NCI-H446 treated with DMSO at 0.1 percent for 48 hours (cell line): ENCODE results near the gene ANKRD10.

Experiments used
- DNase-seq: peaks from one replicate; lab custom pipeline; 2025; lab: John Stamatoyannopoulos, UW

ANKRD10 gene

GRCh38 chr13:110944968-110945927 lies 30.4 kb upstream of the ANKRD10 start:
- DNase-seq, result no peak

DNA sequence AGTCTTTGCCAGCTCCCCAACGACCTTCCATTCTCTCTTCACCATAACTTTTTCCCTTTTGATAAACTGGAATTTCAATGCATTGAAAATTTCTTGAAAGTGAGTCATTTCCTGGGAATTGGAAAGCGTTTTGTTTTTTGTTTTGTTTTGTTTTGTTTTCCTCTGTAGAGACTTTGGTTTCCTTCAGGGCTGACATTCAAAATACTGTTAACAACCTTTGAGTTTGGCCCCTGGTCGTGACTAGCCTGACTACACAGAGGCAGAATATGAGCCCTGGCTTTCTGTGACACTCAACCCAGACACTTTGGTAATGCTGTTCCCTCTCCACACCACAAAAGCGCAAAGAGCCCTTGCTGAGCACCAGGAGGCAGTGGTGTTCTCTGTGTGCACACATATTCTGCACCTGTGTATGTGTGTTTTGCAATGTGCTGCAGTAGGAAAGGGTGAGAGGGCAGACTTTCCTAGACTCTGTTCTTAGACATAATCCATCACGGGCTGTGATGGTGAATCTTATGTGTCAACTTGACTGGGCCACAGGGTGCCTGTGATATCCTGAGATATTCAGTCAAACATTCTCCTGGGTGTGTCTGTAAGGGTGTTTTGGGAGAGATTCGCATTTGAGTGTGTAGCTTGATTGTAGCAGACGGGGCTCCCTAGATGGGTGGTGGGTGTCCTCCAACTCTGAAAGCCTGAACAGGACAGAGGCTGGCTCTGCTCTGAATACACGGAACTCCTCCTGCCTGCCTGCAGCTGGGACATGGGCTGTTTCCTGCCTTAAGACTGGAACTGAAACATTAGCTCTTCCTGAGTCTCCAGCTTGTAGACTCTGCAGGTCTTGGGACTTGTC lies 29.5 kb upstream of the ANKRD10 start:
- no peak for DNase-seq

DNA sequence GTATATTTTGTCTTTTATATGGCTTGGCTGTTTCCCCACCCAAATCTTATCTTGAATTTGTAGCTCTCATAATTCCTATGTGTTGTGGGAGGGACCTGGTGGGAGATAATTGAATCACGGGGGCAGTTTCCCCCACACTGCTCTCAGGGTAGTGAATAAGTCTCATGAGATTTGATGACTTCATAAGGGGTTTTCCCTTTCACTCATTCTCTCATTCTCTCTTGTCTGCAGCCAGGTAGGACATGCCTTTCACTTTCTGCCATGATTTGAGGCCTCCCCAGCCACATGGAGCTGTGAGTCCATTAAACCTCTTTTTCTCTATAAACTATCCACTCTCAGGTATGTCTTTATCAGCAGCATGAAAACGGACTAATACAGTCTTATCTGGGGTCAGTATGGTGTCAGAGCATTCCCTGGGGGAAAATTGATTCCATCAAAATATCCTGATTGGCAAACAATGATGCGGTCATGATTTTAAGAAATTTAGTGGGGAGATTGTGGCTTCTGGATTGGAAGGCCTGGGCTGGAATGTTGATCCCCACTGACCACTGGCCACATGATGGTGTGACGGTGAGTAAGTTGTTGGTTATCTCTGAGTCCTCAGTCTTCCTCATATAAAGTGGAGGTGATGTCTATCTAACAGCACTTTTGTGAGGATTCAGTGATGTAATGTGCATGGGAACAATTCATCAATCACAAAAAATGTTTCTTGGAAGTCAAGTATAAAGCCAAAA lies 27.5 kb upstream of the ANKRD10 start:
- DNase-seq, result no peak

DNA sequence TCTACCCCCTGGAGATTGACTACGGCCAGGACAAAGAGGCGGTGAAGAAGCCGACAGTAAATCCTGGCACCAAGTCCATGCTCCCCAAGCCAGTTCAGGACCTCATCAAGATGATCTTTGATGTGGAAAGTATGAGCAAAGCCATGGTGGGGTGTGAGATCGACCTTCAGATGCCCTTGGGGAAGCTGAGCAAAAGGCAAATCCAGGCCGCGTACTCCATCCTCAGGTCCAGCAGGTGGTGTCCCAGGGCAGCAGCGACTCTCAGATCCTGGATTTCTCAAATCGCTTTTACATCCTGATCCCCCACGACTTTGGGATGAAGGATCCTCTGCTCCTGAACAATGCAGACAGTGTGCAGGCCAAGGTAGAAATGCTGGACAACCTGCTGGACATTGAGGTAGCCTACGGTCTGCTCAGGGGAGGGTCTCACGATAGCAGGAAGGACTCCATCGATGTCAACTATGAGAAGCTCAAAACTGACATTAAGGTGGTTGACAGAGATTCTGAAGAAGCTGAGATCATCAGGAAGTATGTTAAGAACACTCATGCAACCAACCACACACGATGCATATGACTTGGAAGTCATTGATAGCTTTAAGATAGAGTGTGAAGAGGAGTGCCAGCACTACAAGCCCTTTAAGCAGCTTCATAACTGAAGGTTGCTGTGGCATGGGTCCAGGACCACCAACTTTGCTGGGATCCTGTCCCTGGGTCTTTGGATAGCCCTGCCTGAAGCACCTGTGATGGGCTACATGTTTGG lies 24.0 kb upstream of the ANKRD10 start:
- DNase-seq, result no peak

DNA sequence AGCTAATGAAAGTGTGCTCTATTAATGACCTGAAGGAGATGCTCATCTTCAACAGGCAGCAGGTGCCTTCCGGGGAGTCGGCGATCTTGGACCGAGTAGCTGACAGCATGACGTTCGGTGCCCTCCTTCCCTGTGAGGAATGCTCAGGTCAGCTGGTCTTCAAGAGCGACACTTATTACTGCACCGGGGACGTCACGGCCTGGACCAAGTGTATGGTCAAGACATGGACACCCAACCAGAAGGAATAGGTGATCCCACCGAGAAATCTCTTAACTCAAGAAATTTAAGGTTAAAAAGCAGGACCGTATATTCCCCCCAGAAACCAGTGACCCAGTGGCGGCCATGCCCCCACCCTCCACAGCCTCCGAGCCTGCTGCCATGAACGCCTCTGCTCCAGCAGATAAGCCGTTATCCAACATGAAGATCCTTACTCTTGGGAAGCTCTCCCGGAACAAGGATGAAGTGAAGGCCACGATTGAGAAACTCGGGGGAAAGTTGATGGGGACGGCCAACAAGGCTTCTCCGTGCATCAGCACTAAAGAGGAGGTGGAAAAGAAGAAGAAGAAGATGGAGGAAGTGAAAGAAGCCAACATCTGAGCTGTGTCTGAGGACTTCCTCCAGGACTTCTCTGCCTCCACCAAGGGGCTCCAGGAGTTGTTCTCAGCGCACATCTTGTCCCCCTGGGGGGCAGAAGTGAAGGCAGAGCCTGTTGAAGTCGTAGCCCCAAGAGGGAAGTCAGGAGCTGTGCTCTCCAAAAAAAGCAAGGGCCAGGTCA lies 22.8 kb upstream of the ANKRD10 start:
- no peak for DNase-seq

GRCh38 chr13:110936519-110936918 lies 21.6 kb upstream of the ANKRD10 start:
- DNase-seq, result no peak

- DNase-seq, result no peak
These were observed 17.7 kb upstream of the ANKRD10 start for GRCh38 chr13:110932588-110932987.

DNA sequence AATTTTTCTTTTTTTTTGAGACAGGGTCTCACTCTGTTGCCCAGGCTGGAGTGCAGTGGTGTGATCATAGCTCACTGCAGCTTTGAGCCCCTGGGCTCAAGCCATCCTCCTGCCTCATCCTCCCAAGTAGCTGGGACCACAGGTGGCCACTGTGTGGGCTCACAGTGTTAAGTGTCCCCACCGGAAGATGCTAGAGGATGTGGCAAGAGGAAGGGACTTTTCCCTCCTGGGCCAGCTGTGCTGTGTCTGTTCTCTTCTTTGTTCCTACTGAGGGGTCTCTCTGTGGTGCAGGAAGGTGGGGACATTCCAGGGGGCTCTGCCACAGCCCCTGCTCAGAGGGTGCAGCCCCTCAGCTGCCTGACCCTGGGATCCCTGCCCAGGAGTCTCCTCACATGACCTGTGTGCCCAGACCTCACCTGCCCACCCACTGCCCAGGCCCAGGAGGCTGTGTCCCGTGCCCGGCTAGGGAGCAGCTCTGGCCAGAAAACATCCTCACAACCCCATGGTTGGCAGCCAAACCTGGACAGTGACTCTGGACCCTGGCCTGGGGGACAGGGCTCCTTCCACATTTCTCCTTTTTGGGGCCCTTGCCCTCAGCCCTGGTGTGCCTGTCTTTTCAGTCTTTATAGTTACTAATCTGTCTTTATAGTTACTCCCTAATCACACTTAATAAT lies 14.4 kb upstream of the ANKRD10 start:
- no peak for DNase-seq

- no peak for DNase-seq
These were observed 10.2 kb upstream of the ANKRD10 start for GRCh38 chr13:110925023-110925612.

DNA sequence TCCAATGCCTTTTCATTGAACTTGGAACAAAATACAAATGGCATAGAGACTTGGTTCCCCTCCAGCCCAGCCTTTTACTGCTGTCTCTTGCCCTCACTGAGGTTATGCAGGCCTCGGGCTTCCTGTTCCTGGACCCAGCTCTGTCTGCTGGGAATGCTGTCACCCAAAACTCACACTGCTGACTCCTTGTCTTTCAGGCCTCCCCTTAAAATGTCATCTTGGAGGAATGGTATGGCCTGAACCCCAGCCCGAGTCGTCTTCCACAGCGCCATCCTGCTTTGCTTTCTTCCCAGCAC lies 9.7 kb upstream of the ANKRD10 start:
- DNase-seq, result no peak

DNA sequence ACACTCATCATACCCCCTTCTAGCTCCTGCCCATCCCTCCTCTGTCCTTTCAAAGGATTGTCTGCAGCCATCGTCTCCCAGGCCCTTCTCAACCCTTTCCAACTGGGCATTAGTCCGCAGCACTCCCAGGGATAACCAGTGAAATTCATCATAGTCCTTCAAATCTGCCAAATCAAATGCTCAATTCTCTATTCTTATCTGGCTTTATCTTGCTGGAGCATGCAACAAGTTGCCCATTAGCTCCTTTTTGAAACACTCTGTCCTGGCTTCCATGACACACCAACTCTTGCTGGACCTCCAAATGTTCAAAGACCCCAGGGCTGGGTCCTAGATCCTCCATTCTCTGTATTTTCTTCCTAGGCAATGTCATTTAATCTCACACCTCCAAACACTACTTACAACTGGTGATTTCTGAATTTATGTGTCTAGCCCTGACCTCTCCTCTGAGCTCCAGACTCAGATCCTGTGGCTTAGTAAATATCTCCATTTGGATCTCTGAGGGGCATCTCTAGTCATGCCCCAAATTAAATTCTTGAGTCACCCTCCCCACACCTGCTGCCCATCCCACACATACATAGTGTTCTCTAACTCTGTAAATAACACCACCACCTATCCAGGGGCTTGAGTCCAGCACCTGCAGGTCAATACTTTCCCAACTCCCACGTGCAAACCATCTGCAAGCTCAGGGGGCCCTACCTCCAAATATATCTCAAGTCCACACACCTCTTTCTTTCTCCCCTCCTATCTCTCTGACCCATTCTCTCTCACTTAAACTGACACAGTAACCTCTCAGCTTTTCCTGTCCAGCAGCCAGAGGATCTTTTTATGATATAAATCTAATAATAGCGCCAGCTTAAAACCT lies 9.1 kb upstream of the ANKRD10 start:
- no peak for DNase-seq

DNA sequence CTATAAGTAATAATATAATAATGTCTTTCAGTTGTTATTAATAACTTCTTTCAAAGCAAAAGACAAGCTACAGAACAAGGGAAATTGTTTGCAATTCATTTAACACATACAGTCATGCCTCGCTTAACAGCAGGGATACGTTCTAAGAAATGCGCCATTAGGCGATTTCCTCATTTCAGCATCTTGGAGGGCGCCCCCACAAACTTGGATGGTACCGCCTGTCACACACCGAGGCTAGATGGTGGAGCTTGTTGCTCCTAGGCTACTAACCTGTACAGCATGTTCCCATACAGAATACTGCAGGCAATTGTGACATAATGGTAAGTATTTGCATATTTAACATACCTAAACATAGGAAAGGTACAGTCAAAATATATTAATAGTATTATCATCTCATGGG lies 8.2 kb upstream of the ANKRD10 start:
- no peak for DNase-seq

- no peak for DNase-seq
These were observed 7.6 kb upstream of the ANKRD10 start for GRCh38 chr13:110922506-110922905.

DNA sequence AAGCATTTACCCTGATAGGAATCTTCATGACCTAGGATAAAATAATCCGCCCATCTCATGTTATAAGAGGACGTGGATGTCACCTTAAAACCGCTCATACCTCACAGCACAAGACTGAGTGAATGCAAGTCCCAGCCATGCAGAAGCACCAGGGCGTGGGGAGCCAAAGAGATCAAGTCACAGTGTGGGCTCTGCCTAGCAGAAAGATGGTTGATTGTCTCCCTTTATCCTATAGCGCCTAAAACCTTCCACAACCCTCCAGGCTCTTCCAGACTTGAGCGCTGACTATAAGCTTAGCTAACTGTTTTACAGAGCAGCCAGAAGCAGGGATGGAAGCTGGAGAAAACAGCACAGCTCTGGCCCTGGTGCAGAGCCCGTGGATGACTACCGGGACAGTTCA lies 6.8 kb upstream of the ANKRD10 start:
- no peak for DNase-seq

DNA sequence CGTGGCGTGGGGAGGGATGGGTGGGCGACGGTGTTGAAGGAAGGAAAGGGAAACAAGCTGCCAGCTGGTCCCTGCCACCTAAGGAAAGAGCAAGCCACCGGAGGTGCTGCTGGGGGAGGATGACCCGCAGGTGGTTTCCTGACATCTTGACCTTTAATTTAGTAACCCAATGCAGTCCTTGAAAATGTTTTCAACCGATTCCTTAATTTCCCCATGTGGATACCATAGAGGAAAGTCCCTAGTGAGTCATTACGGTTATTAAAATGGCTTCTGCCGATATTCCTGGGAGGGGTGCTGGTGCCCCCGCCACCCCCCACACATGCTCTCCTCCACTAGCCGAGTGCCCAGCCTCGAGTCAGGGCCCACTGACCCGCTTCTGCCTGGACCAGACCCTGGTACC lies 6.3 kb upstream of the ANKRD10 start:
- DNase-seq, result no peak

DNA sequence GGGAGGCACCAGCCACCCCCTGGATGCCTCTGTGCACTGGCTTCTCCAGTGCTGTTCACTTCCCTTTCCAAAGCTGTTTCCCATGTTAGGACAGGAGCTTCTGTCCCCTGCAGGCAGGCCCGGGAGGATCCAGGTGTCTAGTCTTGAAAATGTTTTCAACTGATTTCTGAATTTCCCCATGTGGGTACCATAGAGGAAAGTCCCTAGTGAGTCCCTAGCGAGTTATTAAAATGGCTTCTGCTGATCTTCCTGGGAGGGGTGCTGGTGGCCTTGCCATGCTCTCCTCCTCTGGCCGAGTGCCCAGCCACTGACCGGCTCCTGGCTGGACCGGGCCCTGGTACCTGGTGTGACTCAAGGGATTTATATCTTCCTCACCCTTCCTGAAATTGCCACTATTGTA lies 5.2 kb upstream of the ANKRD10 start:
- no peak for DNase-seq

GRCh38 chr13:110916301-110917142 lies 1.7 kb upstream of the ANKRD10 start:
- no peak for DNase-seq

DNA sequence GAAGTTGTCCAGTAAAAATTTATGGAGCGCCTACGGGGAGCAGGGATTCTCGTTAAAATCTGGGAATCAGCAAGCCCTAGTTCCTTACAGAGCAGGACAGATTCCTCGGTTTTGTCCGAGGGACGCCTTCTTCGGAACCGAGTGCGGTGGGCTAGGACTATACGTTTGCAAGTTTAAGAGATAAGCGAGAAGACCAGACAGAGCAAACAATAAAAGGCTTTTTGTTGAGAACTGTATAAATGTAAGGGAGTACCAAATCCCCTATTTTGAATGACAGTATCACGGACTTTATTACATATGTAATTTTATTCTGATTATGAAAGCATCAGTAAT lies 971 bp upstream of the ANKRD10 start:
- no peak for DNase-seq
